IMR-90 (cell line): ENCODE data around the gene UNC5A. TPM values are rescaled to one million over a fixed set of nuclear protein-coding genes. Genes with fewer than 3 reads are reported as not detected.

Source experiments
- ATAC-seq: fragments of 200-7000 bp; cut with Tn5 transposase; 2 replicates; pipeline ENCODE4 v1.9.1; 2020; ENCODE audit warnings: low read depth, mild to moderate bottlenecking, moderate library complexity
- BruUV-seq: library from RNA; stranded (reverse); fragments of 400-500 nt; replicated peaks from 2 replicates; lab custom pipeline; 2021; lab: Mats Ljungman, UMichigan
- CTCF ChIA-PET: fragments of 300-600 bp; formaldehyde crosslinking; extraction: SDS; loops from one replicate; lab custom pipeline; 2021; ENCODE audit warnings: antibody characterized with exemption; lab: Yijun Ruan, JAX
- POLR2A ChIA-PET: fragments of 300-600 bp; sonication (Branson Sonifier 250); formaldehyde crosslinking; loops from one replicate; lab custom pipeline; 2022; ENCODE audit warnings: antibody characterized with exemption; ENCODE audit not compliant: unreplicated experiment; lab: Charles Lee
- DNase-seq: peaks from one replicate; pipeline ENCODE4 v3.0.0; 2013
- H2AFZ ChIP-seq: replicated peaks from 2 replicates; pipeline ENCODE3; 2013; ENCODE audit warnings: low read length, mild to moderate bottlenecking; ENCODE audit not compliant: poor library complexity
- H2AK5ac ChIP-seq: 2 replicates; pipeline ENCODE4 v1.6.1; 2013; ENCODE audit warnings: low read depth, low read length, inconsistent platforms
- H2AK9ac ChIP-seq: replicated peaks from 2 replicates; pipeline ENCODE3; 2013; ENCODE audit warnings: mild to moderate bottlenecking, low read depth, low read length, moderate library complexity; ENCODE audit not compliant: poor library complexity
- H2BK120ac ChIP-seq: 2 replicates; pipeline ENCODE4 v1.6.1; 2013; ENCODE audit warnings: low read depth, low read length, inconsistent platforms
- H2BK15ac ChIP-seq: 3 replicates; pipeline ENCODE4 v1.6.1; 2013; ENCODE audit warnings: low read depth, low read length, inconsistent platforms
- H2BK20ac ChIP-seq: 2 replicates; pipeline ENCODE4 v1.6.1; 2013; ENCODE audit warnings: low read depth, mild to moderate bottlenecking, inconsistent platforms, low read length, moderate library complexity
- H2BK5ac ChIP-seq: 2 replicates; pipeline ENCODE4 v1.6.1; 2013; ENCODE audit warnings: mild to moderate bottlenecking, low read depth, low read length, inconsistent platforms; ENCODE audit not compliant: poor library complexity, severe bottlenecking
- H3K14ac ChIP-seq: replicated peaks from 2 replicates; pipeline ENCODE4 v1.6.1; 2013; ENCODE audit warnings: low read depth, low read length, inconsistent platforms
- H3K18ac ChIP-seq: 2 replicates; pipeline ENCODE4 v1.6.1; 2013; ENCODE audit warnings: low read depth, low read length, control low read depth
- H3K23ac ChIP-seq: 2 replicates; pipeline ENCODE4 v1.6.1; 2013; ENCODE audit warnings: low read depth, low read length, inconsistent platforms
- H3K27ac ChIP-seq: 2 replicates; pipeline ENCODE4 v1.5.1; 2013; ENCODE audit warnings: mild to moderate bottlenecking, control low read depth, low read length; ENCODE audit not compliant: insufficient read depth
- H3K27me3 ChIP-seq: 2 replicates; pipeline ENCODE4 v1.6.1; 2013; ENCODE audit warnings: low read length; ENCODE audit not compliant: control insufficient read depth, insufficient read depth
- H3K36me3 ChIP-seq: 2 replicates; pipeline ENCODE4 v1.6.1; 2013; ENCODE audit warnings: low read length, mixed read lengths; ENCODE audit not compliant: control insufficient read depth, insufficient read depth
- H3K4ac ChIP-seq: 2 replicates; pipeline ENCODE4 v1.6.1; 2013; ENCODE audit warnings: low read depth, low read length, inconsistent platforms
- H3K4me1 ChIP-seq: 2 replicates; pipeline ENCODE4 v1.6.1; 2013; ENCODE audit warnings: low read length, mixed read lengths; ENCODE audit not compliant: control insufficient read depth, insufficient read depth
- H3K4me2 ChIP-seq: 2 replicates; pipeline ENCODE4 v1.6.1; 2013; ENCODE audit warnings: low read depth, mild to moderate bottlenecking, control low read depth, low read length, moderate library complexity
- H3K4me3 ChIP-seq: 2 replicates; pipeline ENCODE4 v1.5.1; 2013; ENCODE audit warnings: low read depth, mild to moderate bottlenecking, control low read depth, low read length, moderate library complexity; ENCODE audit not compliant: insufficient read depth
- H3K56ac ChIP-seq: 2 replicates; pipeline ENCODE4 v1.6.1; 2013; ENCODE audit warnings: low read length, inconsistent platforms; ENCODE audit not compliant: insufficient read depth; ENCODE audit errors: extremely low read depth
- H3K79me1 ChIP-seq, 2 experiments: 2 replicates each; pipeline ENCODE4 v1.6.1; 2013; ENCODE audit warnings: low read length in 2 of 2, inconsistent platforms in 1 of 2, low read depth in 1 of 2
- H3K9ac ChIP-seq: 2 replicates; pipeline ENCODE4 v1.6.1; 2013; ENCODE audit warnings: low read depth, low read length, control low read depth
- H3K9me1 ChIP-seq: 2 replicates; pipeline ENCODE4 v1.6.1; 2013; ENCODE audit warnings: low read length, inconsistent platforms; ENCODE audit not compliant: insufficient read depth
- H3K9me3 ChIP-seq: 2 replicates; pipeline ENCODE4 v1.6.1; 2013; ENCODE audit warnings: low read length; ENCODE audit not compliant: control insufficient read depth, insufficient read depth
- H4K20me1 ChIP-seq: 2 replicates; pipeline ENCODE4 v1.6.1; 2013; ENCODE audit warnings: low read length, inconsistent platforms; ENCODE audit not compliant: insufficient read depth
- H4K5ac ChIP-seq: 2 replicates; pipeline ENCODE4 v1.6.1; 2013; ENCODE audit warnings: mild to moderate bottlenecking, low read depth, low read length, control low read depth
- H4K8ac ChIP-seq, 2 experiments: 2 replicates each; pipeline ENCODE4 v1.6.1; 2013; ENCODE audit warnings: low read depth in 2 of 2, low read length in 2 of 2, control low read depth in 1 of 2, inconsistent platforms in 1 of 2
- H4K91ac ChIP-seq: 2 replicates; pipeline ENCODE4 v1.6.1; 2013; ENCODE audit warnings: low read depth, low read length, inconsistent platforms; ENCODE audit not compliant: insufficient read depth
- BHLHE40 ChIP-seq: fragments of 150-350 bp; IDR thresholded peaks from 2 replicates; pipeline ENCODE4 v1.6.1; 2016; ENCODE audit warnings: mild to moderate bottlenecking, low read depth, low read length
- CEBPB ChIP-seq: IDR thresholded peaks from 2 replicates; pipeline ENCODE4 v1.6.1; 2012; ENCODE audit warnings: low read depth, low read length, improper control_type of control experiment
- ELK1 ChIP-seq: fragments of 150-350 bp; IDR thresholded peaks from 2 replicates; pipeline ENCODE4 v1.6.1; 2016; ENCODE audit warnings: low read depth, mild to moderate bottlenecking, low read length, moderate library complexity, borderline replicate concordance
- FOS ChIP-seq: fragments of 150-350 bp; IDR thresholded peaks from 2 replicates; pipeline ENCODE4 v1.6.1; 2016; ENCODE audit warnings: low read depth, low read length
- MAFK ChIP-seq: IDR thresholded peaks from 2 replicates; pipeline ENCODE4 v1.6.1; 2012; ENCODE audit warnings: low read depth, low read length, improper control_type of control experiment
- MAZ ChIP-seq: IDR thresholded peaks from 2 replicates; pipeline ENCODE4 v1.6.1; 2012; ENCODE audit warnings: low read depth, mild to moderate bottlenecking, low read length, improper control_type of control experiment, moderate library complexity, borderline replicate concordance
- NFE2L2 ChIP-seq: fragments of 150-350 bp; IDR thresholded peaks from 2 replicates; pipeline ENCODE4 v1.6.1; 2016; ENCODE audit warnings: low read depth, mild to moderate bottlenecking, low read length
- POLR2A ChIP-seq: IDR thresholded peaks from 2 replicates; pipeline ENCODE4 v1.6.1; 2012; ENCODE audit warnings: mild to moderate bottlenecking, low read depth, low read length
- RAD21 ChIP-seq: IDR thresholded peaks from 2 replicates; pipeline ENCODE4 v1.6.1; 2012; ENCODE audit warnings: low read length, improper control_type of control experiment
- RCOR1 ChIP-seq: IDR thresholded peaks from 2 replicates; pipeline ENCODE4 v1.6.1; 2012; ENCODE audit warnings: mild to moderate bottlenecking, low read length, improper control_type of control experiment; ENCODE audit not compliant: insufficient replicate concordance
- RFX5 ChIP-seq: IDR thresholded peaks from 2 replicates; pipeline ENCODE4 v1.8.0; 2012; ENCODE audit warnings: low read depth, mild to moderate bottlenecking, low read length, moderate library complexity
- SMC3 ChIP-seq: fragments of 150-350 bp; IDR thresholded peaks from 2 replicates; pipeline ENCODE4 v1.6.1; 2016; ENCODE audit warnings: low read depth, mild to moderate bottlenecking, antibody characterized with exemption, low read length, moderate library complexity
- USF2 ChIP-seq: fragments of 150-350 bp; IDR thresholded peaks from 2 replicates; pipeline ENCODE4 v1.6.1; 2017; ENCODE audit warnings: mild to moderate bottlenecking, antibody characterized with exemption, low read length, low read depth
- WGBS, 2 experiments: methylation state at CpG; one replicate each; pipeline versions ENCODE4 v1.1.5 to v1.1.7; 2013; ENCODE audit warnings: missing lambda C conversion rate in 2 of 2; ENCODE audit not compliant: insufficient read length in 1 of 2; ENCODE audit errors: extremely low coverage in 2 of 2; 5-methylcytosine and 5-hydroxymethylcytosine counted together
- dilution Hi-C: fragments of 300-500 bp; cut with HindIII; formaldehyde crosslinking; loops from one replicate; pipeline ENCODE4 v1.14.3; 2018; ENCODE audit warnings: low sequenced_read_pairs; ENCODE audit not compliant: unreplicated experiment
- in situ Hi-C: fragments of 300-500 bp; cut with MboI; formaldehyde crosslinking; loops from 3 replicates; pipeline ENCODE4 v1.14.3; 2019; ENCODE audit warnings: low sequenced_read_pairs, inconsistent platforms, mixed read lengths
- intact Hi-C: fragments of 100-400 bp; cut with micrococcal nuclease; formaldehyde crosslinking; loops from 2 replicates; pipeline ENCODE4 v1.10.0; 2022
- polyA plus RNA-seq, 3 experiments: library from polyadenylated mRNA; depleted of rRNA; stranded (reverse); fragments of >200 nt; gene quantifications; 2 replicates each; pipeline ENCODE4 v1.2.3, GENCODE V29; 2012; ENCODE audit warnings: low replicate concordance in 1 of 3
- total RNA-seq: library from RNA; depleted of rRNA; stranded (reverse); fragments of >200 nt; gene quantifications from 2 replicates; pipeline ENCODE4 v1.2.3, GENCODE V29; 2012

The UNC5A gene
- total and polyA plus RNA-seq, 2 of the 4 experiments (the other 2 are of a cell fraction) = not detected

- Histone ChIP-seq H3K9ac (no peak overlapping the region), H3K9me1 (no peaks in the 10 kb centered on the region), H3K4me3 (no peak overlapping the region), H3K56ac (no peak overlapping the region), H3K18ac (no peak overlapping the region), H4K91ac (no peak overlapping the region), H2AK9ac (no peak overlapping the region), H4K5ac (no peak overlapping the region), H3K36me3 (no peaks in the 10 kb centered on the region), H2BK5ac (no peak overlapping the region), H3K27ac (no peak overlapping the region), H3K27me3 (peaks cover 37% of the 10 kb centered on the region), H3K9me3 (no peaks in the 10 kb centered on the region), H2AFZ (no peak overlapping the region), H2BK15ac (no peak overlapping the region), H3K23ac (no peak overlapping the region), H2AK5ac (no peak overlapping the region), H4K20me1 (no peaks in the 10 kb centered on the region), H3K79me1 (no peaks in the 10 kb centered on the region), H3K4me2 (no peak overlapping the region), H2BK120ac (no peak overlapping the region), H3K4me1 (no peaks in the 10 kb centered on the region), H2BK20ac (no peak overlapping the region), H4K8ac (no peak overlapping the region), H3K14ac (no peak overlapping the region), H3K4ac (no peak overlapping the region)
- ATAC-seq (no peak), DNase-seq (no peak)
- dilution Hi-C loops (no loop called here), in situ Hi-C loops (no loop called here), intact Hi-C loops (no loop called here)
- CTCF ChIA-PET = interaction anchor here (0.6 kb wide), 1 partner anchor 440 kb away, joined by 3 read pairs; no protein-coding TSS in a partner anchor
- WGBS, 2 experiments = 83% methylated on average over 1 of the region's 17 CpGs; no CpG with 5 or more reads in 1 of the 2 experiments
- BruUV-seq = no TSS peak
- TF ChIP-seq MAFK (no peak), MAZ (no peak), BHLHE40 (no peak), FOS (no peak), NFE2L2 (no peak), RCOR1 (no peak), USF2 (no peak), SMC3 (no peak), RAD21 (no peak), ELK1 (no peak), CEBPB (no peak), RFX5 (no peak), POLR2A (no peak)
- POLR2A ChIA-PET = no interaction called here
Observed at GRCh38 chr5:176883700-176884570, 73.6 kb downstream of the UNC5A start.
